ENCODE results near the gene TNIK.
"Not testable (repeated sequence)": the region's sequence is repeated elsewhere in the genome, so short reads cannot be mapped to it uniquely, and the experiment has no call there.

Gene TNIK

GRCh38 chr3:171468296-171468906 is 8.2 kb upstream of the TNIK start:
- no peak for DNase-seq

DNA sequence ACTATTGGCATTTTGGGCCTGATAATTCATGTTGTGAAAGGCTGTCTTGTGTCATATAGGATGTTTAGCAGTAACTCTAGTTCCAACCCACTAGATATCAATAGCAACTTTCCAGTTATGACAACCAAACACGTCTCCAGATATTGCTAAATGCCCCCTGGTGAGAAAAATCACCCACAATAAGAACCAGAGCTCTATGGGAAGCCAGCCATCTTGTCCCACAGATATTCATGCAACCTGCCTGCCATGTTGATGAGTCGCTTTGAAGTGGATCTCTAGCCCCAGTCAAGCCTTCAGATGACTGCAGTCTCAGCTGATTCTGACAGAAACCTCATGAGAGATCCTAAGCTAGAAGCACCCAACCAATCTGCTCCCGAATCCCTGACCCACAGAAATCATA is 5.6 kb upstream of the TNIK start:
- DNase-seq: no peak

GRCh38 chr3:171464462-171464861 is 4.3 kb upstream of the TNIK start:
- DNase-seq: no peak

DNA sequence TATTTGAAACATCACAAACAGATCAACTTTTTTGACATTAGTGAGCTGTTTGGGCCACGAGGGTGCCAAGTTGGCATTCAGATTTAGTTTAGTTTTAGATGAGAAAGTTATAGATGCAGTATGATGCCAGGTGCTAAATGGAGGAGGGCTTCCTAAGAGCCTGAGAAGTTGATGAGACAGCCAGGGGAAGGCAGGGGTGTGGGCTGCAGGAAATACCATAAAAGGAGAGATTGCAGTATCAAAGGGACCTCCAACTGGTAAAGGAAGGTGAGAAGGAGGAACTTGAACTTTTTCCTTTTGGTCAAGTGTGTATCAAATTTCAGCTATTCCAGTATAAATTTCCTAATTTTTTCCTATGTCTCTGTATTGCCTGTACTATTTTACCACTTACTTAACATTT is 2.0 kb upstream of the TNIK start:
- DNase-seq: no peak

DNA sequence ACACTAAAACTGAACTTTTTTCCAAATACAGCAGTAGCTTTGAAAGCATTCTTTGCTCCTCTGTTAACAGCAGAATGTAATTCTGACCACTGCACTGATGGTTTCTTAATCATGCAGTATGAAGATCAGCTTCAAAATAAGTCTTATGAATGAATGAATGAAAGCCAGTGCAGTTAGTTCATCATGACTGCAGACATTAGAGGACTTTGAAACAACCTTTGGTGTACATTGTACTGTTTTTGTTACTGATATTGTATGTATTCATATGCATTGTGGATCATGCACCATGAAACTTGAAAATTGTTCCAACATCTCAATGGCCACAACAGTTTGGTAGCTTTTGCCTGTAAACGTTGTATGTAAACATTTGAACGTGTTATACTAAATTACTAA is 1.3 kb upstream of the TNIK start:
- DNase-seq: no peak

DNA sequence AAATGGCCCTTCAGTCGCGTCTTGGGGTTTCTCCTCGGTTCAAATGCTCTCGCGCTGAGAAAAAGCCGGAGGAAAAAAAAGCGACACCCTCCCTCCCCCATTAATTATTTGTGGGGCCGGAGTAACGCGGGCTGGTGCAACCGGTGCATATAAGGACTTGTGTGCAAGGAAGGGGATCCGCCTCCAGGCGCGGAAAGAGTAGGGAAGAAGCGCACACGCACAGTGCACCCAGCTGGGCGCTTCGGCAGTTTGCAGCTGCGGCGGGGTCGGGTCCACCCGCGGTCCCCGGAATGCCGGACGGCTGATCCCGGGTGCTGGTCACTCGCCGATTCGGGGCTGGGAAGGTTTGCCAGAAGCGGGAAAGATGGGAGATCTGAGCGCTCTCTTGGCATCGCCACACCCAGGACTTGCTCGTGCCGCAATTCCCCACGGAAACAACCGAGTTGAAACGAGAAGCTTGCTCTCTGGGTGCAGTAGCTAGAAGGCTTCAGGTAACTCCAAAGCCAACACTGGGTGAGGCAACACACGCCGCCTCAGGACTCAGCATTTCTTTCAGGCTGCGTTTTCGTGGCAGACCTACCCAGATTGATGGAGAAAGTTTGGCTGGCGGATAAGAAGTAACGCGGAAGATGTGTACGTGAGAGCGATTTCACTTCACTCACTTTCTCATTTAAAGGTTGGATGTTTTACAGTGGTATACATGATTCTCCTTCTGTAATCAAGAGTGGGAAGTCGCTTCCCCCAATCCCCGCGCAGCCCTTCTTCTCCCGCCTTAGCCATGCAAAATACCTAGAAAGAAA is 720 bp upstream of the TNIK start:
- peak in 2 of 4 experiments; percentile 27 to 47 for DNase-seq

DNA sequence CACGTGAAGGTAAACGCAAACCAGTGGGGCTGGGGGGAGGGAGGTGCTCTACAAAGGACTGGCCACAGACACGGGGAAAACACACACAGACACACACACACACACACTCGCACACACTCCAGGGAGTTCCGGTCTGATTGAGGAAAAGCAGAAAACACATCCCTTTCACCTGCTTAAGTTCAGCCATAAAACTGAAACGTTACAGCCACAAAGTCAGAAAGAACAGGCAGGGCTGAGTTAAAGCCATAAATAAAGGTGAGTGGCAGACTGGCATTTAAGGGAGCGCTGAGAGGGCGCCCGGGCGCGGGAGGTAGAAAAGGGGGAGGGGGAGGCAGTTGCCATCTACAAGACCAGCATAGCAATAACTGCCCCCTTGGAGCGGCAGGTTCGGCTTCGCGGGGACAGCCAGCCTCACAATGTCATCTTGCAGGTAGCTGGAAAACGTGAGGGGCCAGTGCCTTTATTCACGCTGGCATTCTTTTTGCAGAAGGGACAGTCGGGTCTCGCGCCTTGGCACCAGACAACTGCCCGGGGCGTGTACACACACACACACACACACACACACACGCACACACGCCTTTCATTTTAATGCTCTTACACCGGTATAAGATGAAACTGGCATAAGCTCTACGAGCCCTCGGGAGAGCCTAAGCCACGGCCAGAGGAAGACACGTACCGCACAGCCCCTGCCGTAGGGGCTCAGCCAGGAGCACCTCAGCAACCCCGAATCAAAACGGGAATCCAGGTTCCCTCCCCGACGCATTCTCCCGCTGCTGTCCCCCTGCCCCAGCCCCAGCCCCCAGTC is 866 bp downstream of the TNIK start:
- peak; percentile 24 to 50 (median 32) for DNase-seq

DNA sequence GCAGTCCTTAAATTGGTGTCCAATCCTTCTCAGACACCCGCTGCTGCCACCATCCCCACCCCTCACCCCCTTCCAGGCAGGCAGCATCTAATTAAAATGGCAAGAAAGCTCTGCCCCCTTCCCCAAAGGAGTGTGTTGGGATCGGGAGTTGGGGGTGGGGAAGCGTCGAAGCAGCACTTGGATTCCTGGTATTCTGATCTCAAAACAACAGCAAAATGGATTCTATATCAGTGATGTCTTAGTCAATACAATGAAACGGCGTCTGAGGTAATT is 1.4 kb downstream of the TNIK start:
- DNase-seq: no peak

GRCh38 chr3:171458071-171458863 is 1.9 kb downstream of the TNIK start:
- peak in 1 of 4 experiments; percentile 7 for DNase-seq

DNA sequence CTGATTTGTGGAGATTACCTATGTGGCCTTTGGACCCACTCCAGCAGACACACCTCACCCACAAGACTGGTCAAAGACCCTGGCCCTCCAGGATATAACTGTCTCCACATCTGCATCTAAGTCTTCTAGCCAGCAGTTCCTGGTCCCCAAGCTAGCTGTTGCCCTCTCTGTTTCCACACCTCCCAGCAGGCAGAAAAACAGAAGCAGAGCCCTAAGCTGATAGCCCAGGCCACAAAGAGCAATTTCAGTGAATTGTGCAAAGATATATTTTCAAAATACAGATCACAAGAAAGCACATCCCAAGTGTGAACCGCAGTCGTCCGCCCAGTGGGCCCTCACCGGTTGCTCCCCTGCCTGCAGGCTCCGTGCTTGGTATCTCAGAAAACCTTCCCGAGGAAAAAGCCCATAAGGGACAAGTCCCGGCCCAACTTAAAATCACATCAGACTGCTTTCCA is 2.6 kb downstream of the TNIK start:
- DNase-seq: no peak

GRCh38 chr3:171456765-171457606 is 3.2 kb downstream of the TNIK start:
- no peak for DNase-seq

DNA sequence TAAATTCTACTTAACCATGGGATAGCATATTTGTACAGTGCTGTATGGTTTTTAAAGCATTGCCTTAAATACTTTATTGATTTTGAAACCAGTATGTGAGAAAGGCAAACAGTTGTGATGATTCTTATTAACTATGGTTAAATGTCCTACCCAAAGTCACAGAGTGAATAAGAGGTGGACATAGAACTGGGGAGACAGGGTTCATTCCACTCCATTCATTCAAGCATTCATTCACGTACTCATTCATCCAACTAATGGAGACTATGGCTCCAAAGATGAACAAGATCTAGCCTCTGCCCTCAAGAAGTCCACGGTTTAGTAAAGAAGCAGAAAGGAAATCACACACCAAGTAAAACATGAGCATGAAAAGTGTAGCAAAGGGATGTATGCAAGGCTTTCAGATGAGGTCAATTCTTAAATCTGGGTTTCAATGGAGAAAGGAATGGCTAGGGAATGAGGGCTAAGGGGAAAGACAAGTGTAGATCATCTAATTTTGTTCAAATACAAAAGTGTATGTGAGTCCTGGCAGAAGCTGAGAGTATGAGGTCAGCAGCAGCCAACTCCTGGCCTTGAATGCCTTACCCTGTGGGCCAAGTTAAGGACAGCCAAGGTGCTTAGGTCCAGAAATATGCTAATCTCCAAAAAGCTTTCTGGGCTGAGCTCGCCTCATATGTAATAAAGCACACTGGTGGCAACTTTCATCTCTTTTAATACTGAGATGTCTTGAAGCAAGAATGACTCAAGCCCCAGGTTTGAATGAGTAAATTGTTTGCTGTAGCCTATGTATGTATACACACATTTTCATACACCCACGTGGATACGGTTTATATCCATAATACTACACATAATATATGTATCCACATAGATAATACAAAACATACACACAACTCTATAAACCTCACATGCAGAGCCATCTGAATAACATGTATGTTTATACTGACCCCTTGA is 4.3 kb downstream of the TNIK start:
- DNase-seq: no peak

- DNase-seq: no peak
Measured at GRCh38 chr3:171454041-171454440, 6.2 kb downstream of the TNIK start.

GRCh38 chr3:171453180-171453886 is 6.9 kb downstream of the TNIK start:
- no peak for DNase-seq

DNA sequence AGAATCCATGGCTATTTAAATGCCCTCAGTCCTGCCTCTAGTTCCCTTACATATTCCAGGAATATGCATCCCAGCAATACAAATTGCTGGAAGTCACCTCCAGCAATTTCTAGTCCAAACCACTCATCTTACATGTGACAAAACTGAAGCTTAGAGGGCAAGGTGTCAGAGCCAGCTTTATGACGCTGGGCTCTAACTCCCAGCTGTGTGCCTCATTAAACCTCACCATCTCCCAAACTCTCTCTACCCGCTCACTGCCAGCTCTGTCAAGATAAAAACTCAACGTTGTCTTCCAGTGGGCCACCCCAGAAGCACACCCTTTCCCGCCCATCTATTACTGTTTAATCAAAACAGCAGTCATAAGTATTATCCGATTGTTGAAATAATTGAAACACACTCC is 7.9 kb downstream of the TNIK start:
- no peak for DNase-seq

GRCh38 chr3:171451915-171452314 is 8.3 kb downstream of the TNIK start:
- DNase-seq: no peak

GRCh38 chr3:171447579-171447891 is 12.7 kb downstream of the TNIK start:
- not testable (repeated sequence) for DNase-seq

DNA sequence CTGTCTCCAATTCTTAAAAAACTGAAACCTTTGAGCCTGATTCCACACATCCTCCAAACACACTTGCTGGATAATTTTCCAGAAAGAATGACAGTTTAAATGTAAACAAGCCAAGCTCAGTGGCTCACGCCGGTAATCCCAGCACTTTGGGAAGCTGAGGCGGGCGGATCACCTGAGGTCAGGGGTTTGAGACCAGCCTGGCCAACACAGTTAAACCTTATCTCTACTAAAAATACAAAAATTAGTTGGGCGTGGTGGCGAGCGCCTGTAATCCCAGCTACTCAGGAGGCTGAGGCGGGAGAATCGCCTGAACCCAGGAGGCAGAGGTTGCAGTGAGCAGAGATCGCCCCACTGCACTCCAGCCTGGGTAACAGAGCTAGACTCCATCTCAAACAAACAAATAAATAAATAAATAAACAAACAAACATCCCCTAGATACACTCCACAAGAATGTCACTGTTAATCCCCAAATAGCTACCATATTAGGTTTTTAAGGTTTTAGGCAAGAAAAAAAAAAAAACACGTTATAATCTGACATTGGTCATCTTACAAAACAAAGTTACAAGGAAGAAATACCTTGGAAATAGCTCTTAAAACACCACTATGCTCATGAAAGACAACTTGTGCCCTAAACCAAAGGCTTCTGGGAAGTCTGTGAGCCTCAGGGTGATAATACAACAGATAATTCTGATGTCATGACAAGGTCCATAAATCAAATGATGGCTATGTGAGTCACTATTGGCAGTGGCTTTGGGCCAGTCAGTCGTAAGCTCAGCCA is 13.2 kb downstream of the TNIK start:
- DNase-seq: no peak

GRCh38 chr3:171446301-171446700 is 13.9 kb downstream of the TNIK start:
- DNase-seq: no peak
